ENCODE data around the gene TGFB1. TPM values are rescaled to one million over a fixed set of nuclear protein-coding genes. Genes with fewer than 3 reads are reported as not detected.
A peak's percentile ranks its signal among the peaks of the same experiment; 100 is the strongest.

The TGFB1 gene
- total RNA-seq, 1 experiment from 2014 or later, result 42.6 TPM

- TSS peak; percentile 25 for BruUV-seq (replicated peaks)
- H3K4me1 ChIP-seq (ENCODE audit: control insufficient read depth, insufficient read depth, low read length), result no peaks in the 10 kb centered on the region
- POLR2A ChIA-PET, result no interaction called here
- no peak for TF ChIP-seq SIN3A (IDR thresholded peaks at IDR 0.05; ENCODE audit: borderline replicate concordance, insufficient read depth, low read depth, low read length)
- no peak for TF ChIP-seq CTCF (IDR thresholded peaks at IDR 0.05)
- no peak for TF ChIP-seq TCF7L2 (IDR thresholded peaks at IDR 0.05; ENCODE audit: low read depth, low read length)
- no peak for TF ChIP-seq POLR2AphosphoS5 (IDR thresholded peaks at IDR 0.05; ENCODE audit: low read depth, low read length)
- no peak for TF ChIP-seq REST (IDR thresholded peaks at IDR 0.05; ENCODE audit: insufficient read depth in 1 of 2, low read depth in 2 of 2, low read length in 1 of 2)
- no peak for ATAC-seq
- DNase-seq (ENCODE audit: low read depth, low spot score), result no peak
- CTCF ChIA-PET, result no interaction called here
- no peaks in the 10 kb centered on the region for H3K27me3 ChIP-seq (ENCODE audit: control insufficient read depth, insufficient read depth, low read length)
- in situ Hi-C loops (cut with HindIII; ENCODE audit: low pct_unique_long_range_greater_than_20kb, low sequenced_read_pairs) (no loop called here), intact Hi-C loops (cut with micrococcal nuclease; ENCODE audit: unreplicated experiment) (no loop called here)
- no peak overlapping the region for H3K27ac ChIP-seq (ENCODE audit: low read length)
- H3K4me3 ChIP-seq (ENCODE audit: low read depth in 2 of 2, low read length in 2 of 2), result no peak overlapping the region
- H3K36me3 ChIP-seq (ENCODE audit: control insufficient read depth, insufficient read depth, low read length), result peaks cover 8% of the 10 kb centered on the region; the same call in 1 of the 2 replicates
- no peaks in the 10 kb centered on the region for H3K9me3 ChIP-seq (ENCODE audit: control insufficient read depth, insufficient read depth, low read depth, low read length)
These were observed 47.8 kb upstream of the TGFB1 start for GRCh38 chr19:41401483-41401882.

GRCh38 chr19:41399525-41399924, 45.8 kb upstream of the TGFB1 start:
- no peak for ATAC-seq

More at GRCh38 chr19:41399525-41399924, 45.8 kb upstream of the TGFB1 start:
- CTCF ChIA-PET, result no interaction called here
- intact Hi-C loops (cut with micrococcal nuclease; ENCODE audit: unreplicated experiment) (no loop called here), in situ Hi-C loops (cut with HindIII; ENCODE audit: low pct_unique_long_range_greater_than_20kb, low sequenced_read_pairs) (no loop called here)
- Histone ChIP-seq H3K27ac (ENCODE audit: low read length) (no peak overlapping the region), H3K36me3 (ENCODE audit: control insufficient read depth, insufficient read depth, low read length) (peaks cover 8% of the 10 kb centered on the region; the same call in 1 of the 2 replicates), H3K4me1 (ENCODE audit: control insufficient read depth, insufficient read depth, low read length) (no peaks in the 10 kb centered on the region), H3K9me3 (ENCODE audit: control insufficient read depth, insufficient read depth, low read depth, low read length) (no peaks in the 10 kb centered on the region), H3K27me3 (ENCODE audit: control insufficient read depth, insufficient read depth, low read length) (no peaks in the 10 kb centered on the region), H3K4me3 (ENCODE audit: low read depth in 2 of 2, low read length in 2 of 2) (no peak overlapping the region)
- no TSS peak for BruUV-seq (replicated peaks)
- DNase-seq (ENCODE audit: low read depth, low spot score), result no peak
- no peak for TF ChIP-seq TCF7L2 (IDR thresholded peaks at IDR 0.05; ENCODE audit: low read depth, low read length)
- TF ChIP-seq SIN3A (IDR thresholded peaks at IDR 0.05; ENCODE audit: borderline replicate concordance, insufficient read depth, low read depth, low read length), result no peak
- no peak for TF ChIP-seq CTCF (IDR thresholded peaks at IDR 0.05)
- no peak for TF ChIP-seq POLR2AphosphoS5 (IDR thresholded peaks at IDR 0.05; ENCODE audit: low read depth, low read length)
- TF ChIP-seq REST (IDR thresholded peaks at IDR 0.05; ENCODE audit: insufficient read depth in 1 of 2, low read depth in 2 of 2, low read length in 1 of 2), result no peak
- POLR2A ChIA-PET, result no interaction called here
